Nephron (organoid): ENCODE results near the gene GNAT2.

ENCODE experiments used
- H3K27ac Mint-ChIP-seq, 3 experiments: 2 replicates each; pipeline ENCODE4 v1.8.0; 2020; ENCODE audit warnings: mixed read lengths in 3 of 3, mild to moderate bottlenecking in 2 of 3, moderate library complexity in 1 of 3
- H3K27me3 Mint-ChIP-seq: 2 replicates; pipeline ENCODE4 v1.8.0; 2021; ENCODE audit warnings: low read depth, mild to moderate bottlenecking, moderate library complexity, mixed read lengths
- H3K36me3 Mint-ChIP-seq: 2 replicates; pipeline ENCODE4 v1.8.0; 2020; ENCODE audit warnings: low read depth, mixed read lengths
- H3K4me1 Mint-ChIP-seq: 2 replicates; pipeline ENCODE4 v1.8.0; 2020; ENCODE audit warnings: mixed read lengths
- H3K4me3 Mint-ChIP-seq, 3 experiments: 2 replicates each; pipeline ENCODE4 v1.8.0; 2020; ENCODE audit warnings: mild to moderate bottlenecking in 3 of 3, mixed read lengths in 3 of 3, moderate library complexity in 2 of 3
- H3K9me3 Mint-ChIP-seq: 2 replicates; pipeline ENCODE4 v1.8.0; 2020; ENCODE audit warnings: mixed read lengths
- TF ChIP-seq, protein P1 (sequence below), 3 experiments: fragments of 200-600 bp; sonication (generic); IDR thresholded peaks; one replicate each; pipeline ENCODE4 v1.5.0; 2021; ENCODE audit warnings: antibody characterized with exemption in 3 of 3; ENCODE audit not compliant: unreplicated experiment in 3 of 3

GNAT2 gene

GRCh38 chr1:109659997-109660690 is 40.7 kb upstream of the GNAT2 start:
- Mint-ChIP-seq H3K27ac (peak overlapping the region; percentile 65 to 91 (median 82)), H3K4me3 (peak overlapping the region in 1 of 3 experiments; percentile 48), H3K4me1 (peaks cover 24% of the 10 kb centered on the region), H3K27me3 (no peaks in the 10 kb centered on the region), H3K36me3 (peaks cover 17% of the 10 kb centered on the region), H3K9me3 (no peaks in the 10 kb centered on the region)
- TF ChIP-seq, protein P1, sequence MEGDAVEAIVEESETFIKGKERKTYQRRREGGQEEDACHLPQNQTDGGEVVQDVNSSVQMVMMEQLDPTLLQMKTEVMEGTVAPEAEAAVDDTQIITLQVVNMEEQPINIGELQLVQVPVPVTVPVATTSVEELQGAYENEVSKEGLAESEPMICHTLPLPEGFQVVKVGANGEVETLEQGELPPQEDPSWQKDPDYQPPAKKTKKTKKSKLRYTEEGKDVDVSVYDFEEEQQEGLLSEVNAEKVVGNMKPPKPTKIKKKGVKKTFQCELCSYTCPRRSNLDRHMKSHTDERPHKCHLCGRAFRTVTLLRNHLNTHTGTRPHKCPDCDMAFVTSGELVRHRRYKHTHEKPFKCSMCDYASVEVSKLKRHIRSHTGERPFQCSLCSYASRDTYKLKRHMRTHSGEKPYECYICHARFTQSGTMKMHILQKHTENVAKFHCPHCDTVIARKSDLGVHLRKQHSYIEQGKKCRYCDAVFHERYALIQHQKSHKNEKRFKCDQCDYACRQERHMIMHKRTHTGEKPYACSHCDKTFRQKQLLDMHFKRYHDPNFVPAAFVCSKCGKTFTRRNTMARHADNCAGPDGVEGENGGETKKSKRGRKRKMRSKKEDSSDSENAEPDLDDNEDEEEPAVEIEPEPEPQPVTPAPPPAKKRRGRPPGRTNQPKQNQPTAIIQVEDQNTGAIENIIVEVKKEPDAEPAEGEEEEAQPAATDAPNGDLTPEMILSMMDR (IDR thresholded peaks at IDR 0.05; ENCODE audit: unreplicated experiment in 3 of 3) = no peak

DNA sequence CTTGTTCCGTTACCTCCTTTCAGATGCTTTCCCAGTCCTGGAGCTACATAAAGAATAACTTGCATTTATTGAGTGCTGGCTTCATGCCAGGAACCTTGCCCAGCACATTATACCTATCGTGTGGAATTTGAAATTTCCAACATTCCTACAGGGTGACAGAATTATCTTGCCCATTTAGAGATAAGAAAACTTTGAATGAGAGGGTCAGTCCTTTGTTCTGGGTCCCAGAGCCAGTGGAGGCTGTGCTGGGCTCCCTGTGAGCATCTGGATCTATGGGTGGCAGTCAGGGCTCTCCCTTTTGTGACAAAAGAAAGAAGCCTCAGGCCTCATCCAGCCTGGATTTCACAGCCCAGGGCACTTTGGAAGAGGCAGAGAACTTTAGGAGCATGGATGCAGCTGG is 39.7 kb upstream of the GNAT2 start:
- H3K27me3 Mint-ChIP-seq = peaks cover 5% of the 10 kb centered on the region
- TF ChIP-seq, protein P1 (IDR thresholded peaks at IDR 0.05; ENCODE audit: unreplicated experiment in 3 of 3) = no peak

DNA sequence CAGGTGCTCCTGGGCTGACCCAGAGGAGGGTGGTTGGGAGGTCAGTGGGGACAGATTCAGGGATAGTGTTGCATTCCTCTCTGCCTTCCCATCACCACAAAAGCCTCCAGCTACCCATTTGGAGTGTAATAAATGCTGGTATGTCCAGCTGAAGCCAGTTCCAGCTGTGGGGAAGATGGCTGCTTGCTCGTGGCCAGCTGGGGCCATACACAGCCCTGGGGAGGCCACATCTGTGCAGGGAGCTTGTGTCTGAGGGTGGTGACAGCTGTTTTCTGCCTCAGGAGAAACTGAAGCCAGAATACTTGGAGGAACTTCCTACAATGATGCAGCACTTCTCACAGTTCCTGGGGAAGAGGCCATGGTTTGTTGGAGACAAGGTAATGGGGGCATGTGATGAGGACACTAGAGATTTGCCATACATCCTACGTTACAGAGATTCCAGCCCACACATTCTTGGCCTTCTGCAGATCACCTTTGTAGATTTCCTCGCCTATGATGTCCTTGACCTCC is 39.2 kb upstream of the GNAT2 start:
- H3K9me3 Mint-ChIP-seq = no peaks in the 10 kb centered on the region
- H3K36me3 Mint-ChIP-seq = peaks cover 17% of the 10 kb centered on the region
- peak overlapping the region; percentile 37 to 91 (median 65) for H3K27ac Mint-ChIP-seq
- TF ChIP-seq, protein P1 (IDR thresholded peaks at IDR 0.05; ENCODE audit: unreplicated experiment in 3 of 3) = no peak
- peaks cover 8% of the 10 kb centered on the region for H3K27me3 Mint-ChIP-seq
- peak overlapping the region; percentile 62 to 82 (median 78) for H3K4me3 Mint-ChIP-seq
- peaks cover 35% of the 10 kb centered on the region for H3K4me1 Mint-ChIP-seq

More for the DNA sequence above, 39.7 kb upstream of the GNAT2 start:
- Mint-ChIP-seq H3K9me3 (no peaks in the 10 kb centered on the region), H3K4me1 (peaks cover 34% of the 10 kb centered on the region), H3K27ac (peak overlapping the region; percentile 65 to 91 (median 82)), H3K4me3 (peak overlapping the region; percentile 42 to 76 (median 66)), H3K36me3 (peaks cover 17% of the 10 kb centered on the region)

GRCh38 chr1:109657970-109658369 is 38.6 kb upstream of the GNAT2 start:
- peak overlapping the region in 1 of 3 experiments; percentile 9 for H3K27ac Mint-ChIP-seq
- TF ChIP-seq, protein P1 (IDR thresholded peaks at IDR 0.05; ENCODE audit: unreplicated experiment in 3 of 3) = no peak
- peak overlapping the region; percentile 78 to 94 (median 82) for H3K4me3 Mint-ChIP-seq
- H3K9me3 Mint-ChIP-seq = no peaks in the 10 kb centered on the region
- H3K36me3 Mint-ChIP-seq = peaks cover 17% of the 10 kb centered on the region
- peaks cover 41% of the 10 kb centered on the region for H3K4me1 Mint-ChIP-seq
- H3K27me3 Mint-ChIP-seq = peaks cover 14% of the 10 kb centered on the region

- Mint-ChIP-seq H3K27me3 (peaks cover 14% of the 10 kb centered on the region), H3K27ac (no peak overlapping the region), H3K9me3 (no peaks in the 10 kb centered on the region), H3K4me1 (peaks cover 42% of the 10 kb centered on the region), H3K4me3 (peak overlapping the region; percentile 78 to 94 (median 82)), H3K36me3 (peaks cover 17% of the 10 kb centered on the region)
- TF ChIP-seq, protein P1 (IDR thresholded peaks at IDR 0.05; ENCODE audit: unreplicated experiment in 3 of 3) = no peak
Observed at GRCh38 chr1:109657395-109657794, 38.0 kb upstream of the GNAT2 start.
